Measurements from ENCODE around the gene PMPCA.

PMPCA gene, protein sequence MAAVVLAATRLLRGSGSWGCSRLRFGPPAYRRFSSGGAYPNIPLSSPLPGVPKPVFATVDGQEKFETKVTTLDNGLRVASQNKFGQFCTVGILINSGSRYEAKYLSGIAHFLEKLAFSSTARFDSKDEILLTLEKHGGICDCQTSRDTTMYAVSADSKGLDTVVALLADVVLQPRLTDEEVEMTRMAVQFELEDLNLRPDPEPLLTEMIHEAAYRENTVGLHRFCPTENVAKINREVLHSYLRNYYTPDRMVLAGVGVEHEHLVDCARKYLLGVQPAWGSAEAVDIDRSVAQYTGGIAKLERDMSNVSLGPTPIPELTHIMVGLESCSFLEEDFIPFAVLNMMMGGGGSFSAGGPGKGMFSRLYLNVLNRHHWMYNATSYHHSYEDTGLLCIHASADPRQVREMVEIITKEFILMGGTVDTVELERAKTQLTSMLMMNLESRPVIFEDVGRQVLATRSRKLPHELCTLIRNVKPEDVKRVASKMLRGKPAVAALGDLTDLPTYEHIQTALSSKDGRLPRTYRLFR

GRCh38 chr9:136410500-136411287, at the start of gene PMPCA, which contains the start of gene ENTR1:
Gene PMPCA, plus strand, starts transcription at chr9:136410658. Its CDS starts 11 bp downstream, at chr9:136410669.
Gene ENTR1, minus strand, starts transcription at chr9:136410614. Its CDS starts 217 bp downstream, at chr9:136410397.
- peak; percentile 96 for DNase-seq

- DNase-seq, result no peak
Measured at GRCh38 chr9:136361047-136361753, 49.3 kb upstream of the PMPCA start.

DNA sequence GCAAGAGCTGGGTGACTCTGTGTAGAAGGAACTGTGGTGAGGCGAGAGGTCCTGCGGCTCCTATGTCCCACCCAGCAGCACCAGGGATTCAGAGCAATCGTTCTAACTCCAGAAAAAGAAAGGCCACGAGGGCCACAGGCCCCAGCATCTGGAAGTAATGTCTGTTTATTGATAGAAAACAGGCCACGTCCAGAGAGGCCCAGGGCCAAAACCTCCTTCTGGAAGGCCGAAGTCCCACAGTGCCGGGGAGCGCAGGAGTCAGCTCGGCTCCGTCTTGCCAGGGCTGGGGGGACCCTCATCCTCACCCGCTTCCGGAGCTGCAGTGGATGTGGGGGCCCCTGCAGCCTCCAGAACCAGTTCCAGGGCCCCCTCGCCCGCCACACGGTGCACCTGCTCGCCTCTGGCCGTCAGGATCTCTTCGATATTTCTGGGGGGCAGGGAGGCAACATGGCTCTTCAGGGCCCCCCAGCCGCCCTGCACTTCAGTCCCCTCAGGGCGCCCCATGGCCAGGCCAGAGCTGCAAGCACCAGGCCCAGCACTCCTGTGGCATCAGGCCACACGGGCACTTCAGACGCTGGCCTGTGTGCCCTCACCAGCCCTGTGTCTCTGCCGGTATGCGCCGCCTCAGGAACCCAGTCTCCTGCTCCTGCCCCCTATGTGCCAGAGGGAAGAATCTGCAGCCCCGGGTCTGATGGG, 48.6 kb upstream of the PMPCA start:
- DNase-seq, result no peak

DNA sequence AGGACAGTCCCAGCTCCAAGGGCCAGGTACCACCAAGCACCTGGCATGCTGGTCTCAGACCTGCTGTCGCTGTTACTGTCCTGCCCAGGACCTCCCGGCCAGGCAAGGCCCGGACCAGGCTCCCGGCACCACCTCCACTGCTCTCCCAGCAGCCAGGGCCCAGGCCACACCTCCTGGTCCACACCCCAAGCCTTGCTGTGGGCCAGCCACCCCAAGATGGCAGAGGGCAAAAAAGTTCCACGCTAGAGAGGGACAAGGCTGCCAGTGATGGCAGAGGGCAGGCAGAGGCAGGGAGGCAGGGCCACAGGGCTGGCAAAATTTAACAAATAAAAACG, 48.0 kb upstream of the PMPCA start:
- DNase-seq, result no peak

DNA sequence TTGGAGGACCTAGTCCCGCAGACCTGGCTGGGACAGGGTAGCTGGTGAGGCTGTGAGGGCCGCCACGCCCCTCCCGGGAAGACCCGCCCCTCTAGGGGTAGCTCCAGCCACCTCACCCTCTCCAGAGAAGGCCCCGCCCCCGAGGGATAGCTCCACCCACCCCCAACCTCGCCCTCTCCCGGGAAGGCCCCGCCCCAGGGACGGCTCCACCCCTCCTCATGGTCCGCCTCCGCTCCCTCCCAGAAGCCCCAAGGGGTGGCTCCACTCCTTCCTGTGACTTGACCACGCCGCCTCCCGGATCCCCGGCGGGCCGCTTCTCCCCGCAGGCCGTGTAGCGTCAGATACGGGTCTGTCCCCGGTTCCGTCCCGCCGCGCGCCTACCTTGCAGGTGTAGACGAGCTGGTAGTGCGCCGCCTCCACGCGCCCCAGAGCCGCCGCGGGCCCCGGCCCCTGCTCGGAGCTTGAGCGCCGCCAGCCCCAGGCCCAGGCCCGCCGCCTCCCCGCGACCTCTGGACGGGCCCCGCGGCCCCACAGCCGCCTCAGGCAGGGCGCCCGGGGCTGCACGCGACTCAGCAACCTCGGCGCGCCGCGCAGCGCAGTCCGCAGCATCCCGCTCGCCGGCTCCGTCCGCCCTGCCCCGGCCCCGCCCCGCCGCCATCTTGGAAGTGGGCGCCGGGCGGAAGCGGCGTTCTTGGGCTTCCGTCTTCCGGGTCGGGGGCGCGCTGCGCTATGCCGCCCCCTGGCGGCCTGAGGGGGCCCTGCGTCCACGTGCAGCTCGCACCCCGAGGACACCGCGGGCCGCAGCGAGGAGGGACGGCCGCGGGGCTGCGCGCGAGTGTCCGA, 47.1 kb upstream of the PMPCA start, which contains the start of gene DNLZ:
Gene DNLZ (minus strand): TSS at position 639 of the 843 bp plus-strand sequence. CDS start 30 bp downstream, at position 609.
- DNase-seq, result peak; percentile 99

DNA sequence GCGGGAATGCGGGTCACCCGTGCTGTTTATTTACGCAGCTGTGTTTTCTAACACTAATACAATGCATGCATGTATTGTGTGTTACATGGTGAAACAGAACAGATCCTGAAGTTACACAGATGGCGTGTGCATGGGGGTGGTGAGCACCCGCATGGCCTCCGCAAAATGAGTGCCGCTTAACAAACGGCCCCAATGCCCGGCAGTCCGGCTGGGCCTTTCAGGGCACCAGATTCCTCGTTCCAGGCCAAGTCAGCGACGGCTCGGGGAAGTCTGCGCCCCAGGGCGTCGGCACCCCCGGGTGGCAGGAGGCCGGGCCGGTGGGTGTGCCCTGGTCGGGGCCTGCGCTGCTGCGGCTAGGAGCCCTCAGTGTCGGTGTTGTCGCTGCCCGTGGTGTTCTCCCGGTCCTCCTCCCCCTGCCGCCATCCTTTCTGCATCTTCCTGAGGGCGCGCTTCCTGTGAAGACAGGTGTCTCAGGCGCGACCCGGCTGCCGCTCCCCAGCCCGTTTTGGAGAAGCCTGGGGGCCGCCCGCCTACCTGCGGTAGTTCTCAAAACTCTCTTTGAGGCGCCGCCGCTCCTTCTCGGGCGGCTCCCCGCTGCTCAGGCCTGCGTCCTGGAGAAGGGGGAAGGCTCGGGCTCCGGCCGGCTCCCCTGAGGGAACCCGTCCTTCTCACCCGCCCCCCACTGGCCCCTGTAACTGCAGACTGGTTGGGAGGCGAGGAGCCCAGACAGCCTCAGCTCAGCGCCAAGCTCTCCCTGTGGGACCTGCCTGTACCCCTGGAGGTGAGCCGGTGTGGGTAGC, 46.3 kb upstream of the PMPCA start:
- DNase-seq, result no peak

DNA sequence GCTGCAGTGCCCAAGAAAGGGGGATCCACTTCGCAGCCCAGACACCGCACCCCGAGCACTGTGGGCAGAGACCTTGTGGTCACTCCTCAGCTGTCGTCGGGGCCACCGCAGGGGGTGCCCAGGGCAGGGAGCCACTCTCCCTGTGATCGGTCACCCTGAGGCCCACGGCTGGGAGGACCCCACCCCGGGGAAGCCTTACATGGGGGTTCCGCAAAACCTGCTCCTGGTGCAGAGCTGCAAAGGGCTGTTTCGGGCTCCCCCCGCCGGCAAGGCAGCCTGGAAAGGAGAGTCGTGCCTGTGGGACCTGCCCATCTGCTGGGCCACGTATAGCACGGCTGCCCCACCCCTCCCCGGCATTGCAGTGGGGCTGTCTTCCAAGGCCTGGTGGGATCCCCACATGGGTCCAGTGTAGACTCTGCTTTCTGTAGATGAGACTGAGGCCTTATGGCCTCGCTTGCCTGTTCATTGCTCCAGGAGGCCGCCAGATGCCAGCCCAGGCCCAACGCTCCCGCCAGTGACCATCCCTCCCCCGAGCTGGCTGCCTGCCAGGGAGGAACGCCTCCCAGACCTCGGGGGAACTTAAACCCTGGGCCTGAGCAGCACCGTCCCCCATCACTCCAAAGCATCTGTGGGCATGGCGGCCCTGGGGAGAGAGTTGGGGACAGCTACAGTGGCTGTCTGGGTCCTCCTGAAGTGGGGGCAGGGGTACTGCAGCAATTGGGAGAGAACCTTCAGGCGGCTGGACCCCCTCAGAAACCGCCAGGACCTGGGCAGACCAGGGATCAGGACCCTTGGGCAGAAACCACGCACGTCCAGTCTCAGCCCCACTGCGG, 45.3 kb upstream of the PMPCA start:
- no peak for DNase-seq

DNA sequence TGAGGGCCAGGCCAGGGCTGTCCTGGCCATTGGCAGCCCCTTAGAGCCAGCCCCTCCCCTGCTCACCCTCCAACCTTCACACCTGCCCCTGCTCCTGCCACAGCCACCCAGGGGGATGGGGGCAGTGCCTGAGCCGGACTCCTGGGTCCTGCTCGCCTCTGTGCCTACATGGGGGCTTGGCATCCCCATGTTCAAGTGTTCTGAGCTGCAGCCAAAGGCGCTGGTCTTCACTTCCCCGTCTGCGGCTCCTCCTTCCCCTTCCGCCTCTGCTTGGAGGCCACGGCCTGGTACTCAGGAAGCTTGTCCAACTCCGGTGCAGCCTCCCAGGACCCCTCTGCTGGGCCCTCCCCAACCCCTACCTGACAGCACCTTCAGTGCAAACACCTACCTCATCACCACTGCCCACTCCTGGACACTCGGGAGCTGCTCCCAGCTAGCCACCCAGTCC, 44.7 kb upstream of the PMPCA start:
- DNase-seq, result no peak

GRCh38 chr9:136366826-136367225, 43.6 kb upstream of the PMPCA start:
- no peak for DNase-seq

- DNase-seq, result no peak
Measured at GRCh38 chr9:136367296-136368145, 42.9 kb upstream of the PMPCA start.

DNA sequence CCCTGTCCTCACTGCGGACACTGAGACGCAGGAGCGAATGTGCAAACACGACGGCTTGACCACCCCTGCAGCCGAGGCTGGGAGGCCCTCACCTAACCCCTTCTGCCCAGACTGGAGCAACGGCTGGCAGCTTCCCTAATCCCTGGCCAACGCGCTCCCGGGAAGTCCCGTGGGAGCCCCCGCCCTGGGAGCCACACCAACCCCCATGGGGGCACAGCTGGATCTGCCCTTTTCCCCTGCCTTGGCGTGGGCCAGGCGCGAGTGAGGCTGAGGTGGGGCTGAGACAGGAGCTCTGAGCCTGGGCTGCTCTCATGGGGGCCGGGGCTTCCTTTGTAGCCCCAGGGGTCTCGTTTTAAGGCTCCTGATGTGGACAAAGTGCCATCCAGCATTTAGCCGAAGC, 42.3 kb upstream of the PMPCA start:
- DNase-seq, result no peak

GRCh38 chr9:136370037-136370436, 40.4 kb upstream of the PMPCA start:
- no peak for DNase-seq

GRCh38 chr9:136370687-136371532, 39.5 kb upstream of the PMPCA start:
- no peak for DNase-seq

DNA sequence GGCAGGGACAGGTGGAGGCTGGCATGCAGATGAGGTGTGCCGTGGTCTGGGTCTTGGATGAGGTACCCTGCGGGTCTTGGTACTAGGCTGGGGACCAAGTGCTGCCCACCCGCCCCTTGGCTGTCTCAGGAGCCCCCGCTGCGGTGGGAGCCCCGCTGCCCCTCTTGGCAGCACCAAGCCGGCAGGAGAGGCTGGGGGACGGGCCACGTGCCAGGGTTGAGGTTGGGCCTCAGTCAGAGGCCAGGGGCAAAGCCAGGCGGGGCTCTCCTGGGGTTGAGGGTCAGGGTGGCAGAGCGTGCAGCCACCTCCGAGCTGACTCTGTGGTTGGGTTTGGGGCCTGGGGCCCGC, 39.0 kb upstream of the PMPCA start:
- DNase-seq, result no peak

GRCh38 chr9:136372006-136372405, 38.5 kb upstream of the PMPCA start:
- DNase-seq, result no peak

GRCh38 chr9:136372561-136373299, 37.7 kb upstream of the PMPCA start:
- DNase-seq, result no peak
